Measurements from ENCODE around the gene MIPOL1.

GRCh38 chr14:37411079-37411735 is 213.5 kb downstream of the MIPOL1 start:
- TF ChIP-seq GATA2 (IDR thresholded peaks at IDR 0.05; ENCODE audit: low read depth, low read length) (no peak), GATA3 (IDR thresholded peaks at IDR 0.05; ENCODE audit: low read depth, low read length) (no peak)
